Trophoblast cell (in vitro differentiated cells and primary cell): ENCODE measurements around the gene GPR173.

Experiments
- DNase-seq, 2 donors: peaks; one replicate each; pipeline ENCODE4 v3.0.0-alpha.2; 2016
- H2AFZ ChIP-seq: 2 replicates; pipeline ENCODE4 v1.6.1; 2013; ENCODE audit warnings: low read length, moderate library complexity, mild to moderate bottlenecking; ENCODE audit not compliant: insufficient read depth, poor library complexity
- H2AK5ac ChIP-seq: 2 replicates; pipeline ENCODE4 v1.6.1; 2013; ENCODE audit warnings: mild to moderate bottlenecking, low read length
- H2BK120ac ChIP-seq: 2 replicates; pipeline ENCODE4 v1.6.1; 2013; ENCODE audit warnings: low read length, mild to moderate bottlenecking, moderate library complexity; ENCODE audit not compliant: insufficient read depth, poor library complexity
- H2BK12ac ChIP-seq: 2 replicates; pipeline ENCODE4 v1.6.1; 2013; ENCODE audit warnings: mild to moderate bottlenecking, low read length, moderate library complexity
- H2BK5ac ChIP-seq: 2 replicates; pipeline ENCODE4 v1.6.1; 2013; ENCODE audit warnings: low read length, low read depth, moderate library complexity, mild to moderate bottlenecking; ENCODE audit not compliant: poor library complexity
- H3K14ac ChIP-seq: 2 replicates; pipeline ENCODE4 v1.6.1; 2013; ENCODE audit warnings: mild to moderate bottlenecking, low read length
- H3K18ac ChIP-seq: 2 replicates; pipeline ENCODE4 v1.6.1; 2013; ENCODE audit warnings: mild to moderate bottlenecking, low read length
- H3K23ac ChIP-seq: 2 replicates; pipeline ENCODE4 v1.6.1; 2013; ENCODE audit warnings: low read length
- H3K27ac ChIP-seq: 2 replicates; pipeline ENCODE4 v1.5.1; 2013; ENCODE audit warnings: low read depth, mild to moderate bottlenecking, inconsistent platforms, low read length, moderate library complexity
- H3K27me3 ChIP-seq: 2 replicates; pipeline ENCODE4 v1.6.1; 2013; ENCODE audit warnings: inconsistent platforms, mild to moderate bottlenecking, low read length, moderate library complexity; ENCODE audit not compliant: insufficient read depth
- H3K36me3 ChIP-seq, 2 experiments: 1 replicate in 1 of 2; 2 replicates in 1 of 2; pipeline ENCODE4 v1.6.1; 2013; ENCODE audit warnings: low read length in 2 of 2, mild to moderate bottlenecking in 2 of 2, moderate library complexity in 1 of 2; ENCODE audit not compliant: insufficient read depth in 2 of 2, control insufficient read depth in 1 of 2
- H3K4ac ChIP-seq: 2 replicates; pipeline ENCODE4 v1.6.1; 2013; ENCODE audit warnings: low read depth, mild to moderate bottlenecking, low read length, moderate library complexity
- H3K4me1 ChIP-seq, 2 experiments: 1 replicate in 1 of 2; 2 replicates in 1 of 2; pipeline ENCODE4 v1.6.1; 2013; ENCODE audit warnings: low read length in 2 of 2, mild to moderate bottlenecking in 2 of 2, moderate library complexity in 1 of 2; ENCODE audit not compliant: insufficient read depth in 2 of 2, control insufficient read depth in 1 of 2
- H3K4me2 ChIP-seq: 2 replicates; pipeline ENCODE4 v1.6.1; 2013; ENCODE audit warnings: inconsistent platforms, mild to moderate bottlenecking, low read length, moderate library complexity
- H3K4me3 ChIP-seq: 2 replicates; pipeline ENCODE4 v1.5.1; 2013; ENCODE audit warnings: mild to moderate bottlenecking, low read depth, low read length, inconsistent platforms
- H3K79me1 ChIP-seq: one replicate; pipeline ENCODE4 v1.6.1; 2013; ENCODE audit warnings: low read length
- H3K79me2 ChIP-seq: 2 replicates; pipeline ENCODE4 v1.6.1; 2013; ENCODE audit warnings: low read length, mild to moderate bottlenecking; ENCODE audit not compliant: control insufficient read depth, insufficient read depth, poor library complexity
- H3K9ac ChIP-seq: 2 replicates; pipeline ENCODE4 v1.6.1; 2013; ENCODE audit warnings: mild to moderate bottlenecking, low read length
- H3K9me3 ChIP-seq: 2 replicates; pipeline ENCODE4 v1.6.1; 2013; ENCODE audit warnings: low read depth, mild to moderate bottlenecking, control low read depth, inconsistent platforms, low read length; ENCODE audit not compliant: insufficient read depth
- H4K12ac ChIP-seq: 2 replicates; pipeline ENCODE4 v1.6.1; 2013; ENCODE audit warnings: low read depth, mild to moderate bottlenecking, low read length, moderate library complexity
- H4K8ac ChIP-seq: 2 replicates; pipeline ENCODE4 v1.6.1; 2013; ENCODE audit warnings: low read depth, mild to moderate bottlenecking, low read length, moderate library complexity
- H4K91ac ChIP-seq: one replicate; pipeline ENCODE4 v1.6.1; 2013; ENCODE audit warnings: low read depth, mild to moderate bottlenecking, low read length, moderate library complexity
- WGBS: extraction: QIAGEN DNeasy Blood & Tissue Kit; methylation state at CpG from one replicate; pipeline ENCODE4 v1.1.7; 2013; ENCODE audit warnings: missing lambda C conversion rate; ENCODE audit not compliant: insufficient read length, insufficient coverage; ENCODE audit errors: extremely low coverage; 5-methylcytosine and 5-hydroxymethylcytosine counted together

The GPR173 gene

DNA sequence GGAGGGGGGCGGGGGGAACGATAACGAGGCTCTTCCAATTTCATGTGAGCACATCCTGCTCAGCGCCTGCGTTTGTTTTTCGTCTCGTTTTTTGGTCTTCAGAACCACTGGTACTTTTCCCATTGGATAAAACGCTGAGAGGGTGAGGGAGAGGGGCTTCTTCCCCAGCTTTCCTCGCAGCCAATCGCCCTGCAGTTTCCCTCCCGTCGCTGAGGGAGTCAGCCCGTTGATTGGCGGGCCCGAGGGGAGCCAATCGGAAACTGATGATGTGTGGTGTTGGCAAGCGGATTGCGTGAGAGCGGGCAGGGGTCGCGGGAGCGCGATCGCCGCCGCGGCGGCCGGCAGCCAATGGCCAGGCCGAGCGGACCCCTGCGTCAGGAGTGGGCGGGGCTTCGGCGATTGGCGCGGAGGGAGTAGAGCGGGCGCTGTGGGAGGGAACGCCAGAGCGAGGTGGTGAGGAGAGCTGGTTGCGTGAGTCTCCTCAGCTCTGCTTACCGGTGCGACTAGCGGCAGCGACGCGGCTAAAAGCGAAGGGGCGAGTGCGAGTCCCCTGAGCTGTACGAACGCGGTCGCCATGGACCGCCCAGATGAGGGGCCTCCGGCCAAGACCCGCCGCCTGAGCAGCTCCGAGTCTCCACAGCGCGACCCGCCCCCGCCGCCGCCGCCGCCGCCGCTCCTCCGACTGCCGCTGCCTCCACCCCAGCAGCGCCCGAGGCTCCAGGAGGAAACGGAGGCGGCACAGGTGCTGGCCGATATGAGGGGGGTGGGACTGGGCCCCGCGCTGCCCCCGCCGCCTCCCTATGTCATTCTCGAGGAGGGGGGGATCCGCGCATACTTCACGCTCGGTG is 33.6 kb downstream of the GPR173 start, which contains the start of gene TSPYL2:
Gene TSPYL2, plus strand, starts transcription at position 443 of the 848 bp plus-strand sequence. Its CDS starts 132 bp downstream, at position 575.
- no peaks in the 10 kb centered on the region for H3K27me3 ChIP-seq
- no peak within 1 kb of the TSS for H2BK5ac ChIP-seq
- DNase-seq = peak; percentile 87 to 90
- H3K14ac ChIP-seq = peak within 1 kb of the TSS; percentile 53
- H2AFZ ChIP-seq = peak within 1 kb of the TSS; percentile 10
- H3K9ac ChIP-seq = peak within 1 kb of the TSS; percentile 59
- H3K79me1 ChIP-seq = peaks cover 3% of the 10 kb centered on the region
- H3K4me1 ChIP-seq = peaks cover 0 to 3% of the 10 kb centered on the region in 2 experiments
- peak within 1 kb of the TSS; percentile 4 for H4K91ac ChIP-seq
- no CpG with 5 or more reads among the region's 86 CpGs for WGBS
- H2BK12ac ChIP-seq = no peak within 1 kb of the TSS
- no peaks in the 10 kb centered on the region for H3K9me3 ChIP-seq
- no peak within 1 kb of the TSS for H3K23ac ChIP-seq
- H2BK120ac ChIP-seq = peak within 1 kb of the TSS; percentile 38
- H3K27ac ChIP-seq = peak within 1 kb of the TSS; percentile 53
- peaks cover 3% of the 10 kb centered on the region for H3K79me2 ChIP-seq
- H3K4me3 ChIP-seq = peak within 1 kb of the TSS; percentile 86
- peaks cover 15 to 20% of the 10 kb centered on the region in 2 experiments for H3K36me3 ChIP-seq
- H4K8ac ChIP-seq = peak within 1 kb of the TSS; percentile 22
- H4K12ac ChIP-seq = no peak within 1 kb of the TSS
- H3K4me2 ChIP-seq = peak within 1 kb of the TSS; percentile 88
- peak within 1 kb of the TSS; percentile 64 for H3K18ac ChIP-seq
- H3K4ac ChIP-seq = peak within 1 kb of the TSS; percentile 52
- no peak within 1 kb of the TSS for H2AK5ac ChIP-seq

DNA sequence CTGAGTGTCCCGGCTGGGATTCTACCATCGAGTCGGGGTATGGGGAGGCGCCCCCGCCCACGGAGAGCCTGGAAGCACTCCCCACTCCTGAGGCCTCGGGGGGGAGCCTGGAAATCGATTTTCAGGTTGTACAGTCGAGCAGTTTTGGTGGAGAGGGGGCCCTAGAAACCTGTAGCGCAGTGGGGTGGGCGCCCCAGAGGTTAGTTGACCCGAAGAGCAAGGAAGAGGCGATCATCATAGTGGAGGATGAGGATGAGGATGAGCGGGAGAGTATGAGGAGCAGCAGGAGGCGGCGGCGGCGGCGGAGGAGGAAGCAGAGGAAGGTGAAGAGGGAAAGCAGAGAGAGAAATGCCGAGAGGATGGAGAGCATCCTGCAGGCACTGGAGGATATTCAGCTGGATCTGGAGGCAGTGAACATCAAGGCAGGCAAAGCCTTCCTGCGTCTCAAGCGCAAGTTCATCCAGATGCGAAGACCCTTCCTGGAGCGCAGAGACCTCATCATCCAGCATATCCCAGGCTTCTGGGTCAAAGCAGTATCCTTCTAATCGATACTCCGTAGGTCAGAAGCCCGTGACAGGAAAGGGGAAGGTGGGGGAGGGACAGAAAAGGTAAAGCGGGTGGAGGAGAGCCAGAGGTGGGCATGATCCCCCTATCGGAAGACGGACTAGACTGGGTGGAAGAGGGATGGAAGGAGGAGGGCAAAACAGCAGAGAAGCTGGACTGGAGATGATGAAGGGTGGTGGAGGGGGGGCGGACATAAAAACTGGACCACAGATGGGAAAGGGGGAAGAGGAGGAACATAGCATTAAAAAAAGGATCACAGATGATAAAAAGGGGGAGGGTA is 34.4 kb downstream of the GPR173 start:
- Histone ChIP-seq H3K27me3 (no peaks in the 10 kb centered on the region), H3K4ac (no peak overlapping the region)

DNA sequence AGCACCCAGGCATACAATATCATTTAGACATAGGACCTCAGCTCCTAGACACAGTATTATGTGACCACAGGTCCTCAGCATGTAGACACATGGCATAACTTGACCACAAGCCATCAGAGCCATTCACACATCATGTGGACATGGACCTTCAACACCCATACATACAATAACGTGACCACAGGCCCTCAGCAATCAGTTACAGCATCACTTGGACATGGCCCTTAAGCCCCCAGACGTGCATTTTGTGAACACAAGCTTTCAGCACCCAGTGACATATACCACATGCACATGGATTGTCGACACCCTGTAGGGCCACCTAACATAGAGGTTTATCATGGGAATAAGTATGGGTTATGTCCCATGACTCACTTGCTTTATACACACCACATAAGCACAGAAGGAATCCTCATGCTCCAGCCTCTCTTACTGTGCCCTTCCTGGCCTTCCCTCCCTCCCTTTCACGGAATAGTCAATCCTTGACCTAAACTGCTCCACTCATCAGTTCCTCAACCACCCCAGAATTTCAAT is 35.5 kb downstream of the GPR173 start:
- H4K12ac ChIP-seq = no peak overlapping the region
- H4K91ac ChIP-seq = no peak overlapping the region
- H3K9ac ChIP-seq = no peak overlapping the region
- H3K23ac ChIP-seq = no peak overlapping the region
- no peak overlapping the region for H3K4me3 ChIP-seq
- H3K9me3 ChIP-seq = no peaks in the 10 kb centered on the region
- H3K4me1 ChIP-seq = peaks cover 0 to 3% of the 10 kb centered on the region in 2 experiments
- WGBS = no CpG with 5 or more reads among the region's 4 CpGs
- no peak overlapping the region for H3K27ac ChIP-seq
- H2BK120ac ChIP-seq = no peak overlapping the region
- peaks cover 15 to 25% of the 10 kb centered on the region in 2 experiments for H3K36me3 ChIP-seq
- peaks cover 3% of the 10 kb centered on the region for H3K79me2 ChIP-seq
- no peak overlapping the region for H2BK12ac ChIP-seq
- DNase-seq = peak in 1 of 2 donors; percentile 23
- H3K4ac ChIP-seq = no peak overlapping the region
- H3K4me2 ChIP-seq = no peak overlapping the region
- H2BK5ac ChIP-seq = no peak overlapping the region
- H3K14ac ChIP-seq = no peak overlapping the region
- no peak overlapping the region for H3K18ac ChIP-seq
- H3K27me3 ChIP-seq = no peaks in the 10 kb centered on the region
- no peak overlapping the region for H2AFZ ChIP-seq
- no peak overlapping the region for H2AK5ac ChIP-seq
- H3K79me1 ChIP-seq = peaks cover 5% of the 10 kb centered on the region
- H4K8ac ChIP-seq = no peak overlapping the region

More for the DNA sequence above, 34.4 kb downstream of the GPR173 start:
- DNase-seq = no peak
- Histone ChIP-seq H2AFZ (no peak overlapping the region), H4K12ac (no peak overlapping the region), H3K23ac (no peak overlapping the region), H3K27ac (no peak overlapping the region), H2BK120ac (no peak overlapping the region), H3K18ac (peak overlapping the region; percentile 64), H3K36me3 (peaks cover 15 to 25% of the 10 kb centered on the region in 2 experiments), H3K79me2 (peaks cover 3% of the 10 kb centered on the region), H3K9ac (peak overlapping the region; percentile 59), H3K4me1 (peaks cover 0 to 3% of the 10 kb centered on the region in 2 experiments), H2AK5ac (no peak overlapping the region), H2BK12ac (no peak overlapping the region), H3K4me2 (peak overlapping the region; percentile 88), H3K4me3 (peak overlapping the region; percentile 86), H3K14ac (peak overlapping the region; percentile 53), H4K91ac (peak overlapping the region; percentile 4), H2BK5ac (no peak overlapping the region), H3K9me3 (no peaks in the 10 kb centered on the region), H3K79me1 (peaks cover 3% of the 10 kb centered on the region), H4K8ac (no peak overlapping the region)
- no CpG with 5 or more reads among the region's 31 CpGs for whole genome bisulfite sequencing

DNA sequence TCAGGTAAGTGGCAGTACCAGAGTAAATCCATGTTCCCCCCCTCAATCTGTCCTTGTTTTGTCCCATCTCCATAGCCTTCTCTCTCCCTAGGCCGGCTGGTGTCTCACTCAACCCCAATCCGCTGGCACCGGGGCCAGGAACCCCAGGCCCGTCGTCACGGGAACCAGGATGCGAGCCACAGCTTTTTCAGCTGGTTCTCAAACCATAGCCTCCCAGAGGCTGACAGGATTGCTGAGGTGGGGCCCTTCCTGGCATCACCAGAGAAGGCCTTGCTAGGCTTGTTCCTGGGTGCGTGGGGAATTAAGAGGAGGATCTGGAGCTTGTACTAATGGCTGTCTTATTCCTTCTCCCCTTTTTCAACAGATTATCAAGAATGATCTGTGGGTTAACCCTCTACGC is 36.3 kb downstream of the GPR173 start:
- H3K23ac ChIP-seq = no peak overlapping the region
- H3K27ac ChIP-seq = no peak overlapping the region
- H2AFZ ChIP-seq = no peak overlapping the region
- H3K9me3 ChIP-seq = no peaks in the 10 kb centered on the region
- H3K4me2 ChIP-seq = no peak overlapping the region
- H3K18ac ChIP-seq = no peak overlapping the region
- peaks cover 5% of the 10 kb centered on the region for H3K79me1 ChIP-seq
- H4K8ac ChIP-seq = no peak overlapping the region
- no peak overlapping the region for H3K14ac ChIP-seq
- H3K27me3 ChIP-seq = no peaks in the 10 kb centered on the region
- H2BK120ac ChIP-seq = no peak overlapping the region
- no CpG with 5 or more reads among the region's 9 CpGs for WGBS
- no peak overlapping the region for H3K9ac ChIP-seq
- DNase-seq = peak in 1 of 2 donors; percentile 6
- no peak overlapping the region for H2BK5ac ChIP-seq
- H2AK5ac ChIP-seq = no peak overlapping the region
- no peak overlapping the region for H2BK12ac ChIP-seq
- H3K4ac ChIP-seq = no peak overlapping the region
- no peak overlapping the region for H4K12ac ChIP-seq
- peaks cover 0 to 3% of the 10 kb centered on the region in 2 experiments for H3K4me1 ChIP-seq
- no peak overlapping the region for H3K4me3 ChIP-seq
- peaks cover 3% of the 10 kb centered on the region for H3K79me2 ChIP-seq
- peaks cover 15 to 25% of the 10 kb centered on the region in 2 experiments for H3K36me3 ChIP-seq
- no peak overlapping the region for H4K91ac ChIP-seq
